Measurements from ENCODE around the gene TNK1. TPM values are rescaled to one million over a fixed set of nuclear protein-coding genes. Genes with fewer than 3 reads are reported as not detected.

Gene TNK1
- total RNA-seq, 1 experiment from 2014 or later: 10.1 TPM

DNA sequence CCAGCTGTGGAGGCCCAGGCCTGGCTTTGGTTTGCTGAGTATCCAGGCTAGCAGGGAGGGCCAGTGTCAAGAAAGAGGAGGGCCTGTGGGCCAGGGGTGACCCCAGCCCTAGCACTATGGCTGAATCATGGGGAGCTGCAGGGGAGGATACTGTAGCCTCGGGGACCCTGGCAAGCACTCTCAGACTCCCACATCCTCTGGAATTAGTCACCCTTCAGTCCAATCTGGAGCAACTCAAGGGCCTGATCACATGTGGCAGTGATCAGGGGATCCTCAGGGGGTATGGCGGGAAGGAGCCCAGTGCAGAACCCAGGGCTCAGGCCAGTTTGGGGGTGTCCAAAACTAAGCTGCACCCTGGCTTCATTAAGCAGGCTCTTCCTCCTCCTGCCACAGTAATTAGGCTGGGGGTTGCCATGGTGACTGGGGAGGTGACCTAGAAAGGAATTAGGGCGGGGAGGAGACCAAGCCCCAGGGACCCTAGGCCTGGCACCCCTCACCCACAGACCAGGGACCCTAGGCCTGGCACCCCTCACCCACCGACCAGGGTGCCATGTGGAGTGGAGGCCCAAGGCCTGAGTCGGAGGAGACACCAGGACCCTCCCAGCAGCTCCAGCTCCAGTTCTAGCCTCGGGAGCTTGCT is 32.6 kb downstream of the TNK1 start:
- Histone ChIP-seq H2AFZ (ENCODE audit: low read length) (no peak overlapping the region), H4K5ac (ENCODE audit: insufficient read length, low read depth, low read length) (no peak overlapping the region), H3K23ac (ENCODE audit: insufficient read length, low read depth, low read length) (no peak overlapping the region), H3K4ac (ENCODE audit: low read depth, low read length) (no peak overlapping the region), H3K79me1 (ENCODE audit: insufficient read depth, low read depth, low read length, poor library complexity, severe bottlenecking) (no peaks in the 10 kb centered on the region), H3K9ac (ENCODE audit: extremely low read depth, insufficient read length, low read length) (no peak overlapping the region), H3K14ac (ENCODE audit: insufficient read depth, low read length) (no peak overlapping the region), H3K79me2 (ENCODE audit: insufficient read depth, low read length) (no peaks in the 10 kb centered on the region), H3K56ac (ENCODE audit: insufficient read length, low read depth, low read length) (no peak overlapping the region), H3T11ph (ENCODE audit: low read length) (no peak overlapping the region), H2BK12ac (ENCODE audit: insufficient read length, low read depth, low read length) (no peak overlapping the region), H2BK5ac (ENCODE audit: insufficient read length, low read length) (no peak overlapping the region), H2AK5ac (ENCODE audit: insufficient read length, low read length) (no peak overlapping the region), H3K9me3 (ENCODE audit: control insufficient read depth, low read depth, low read length) (no peaks in the 10 kb centered on the region), H4K20me1 (ENCODE audit: control insufficient read depth, insufficient read depth, insufficient read length) (no peaks in the 10 kb centered on the region), H3K18ac (ENCODE audit: insufficient read length, low read depth, low read length) (no peak overlapping the region), H3K27ac (ENCODE audit: insufficient read length, low read depth, low read length) (no peak overlapping the region), H3K23me2 (ENCODE audit: insufficient read length, low read depth, low read length, poor library complexity, severe bottlenecking) (no peaks in the 10 kb centered on the region), H2BK20ac (ENCODE audit: low read depth, low read length, poor library complexity, severe bottlenecking) (no peak overlapping the region), H2BK15ac (ENCODE audit: low read depth, low read length) (no peak overlapping the region), H2BK120ac (ENCODE audit: low read depth, low read length, poor library complexity, severe bottlenecking) (no peak overlapping the region), H3K4me1 (ENCODE audit: insufficient read depth, low read length) (no peaks in the 10 kb centered on the region), H4K91ac (ENCODE audit: insufficient read length, low read depth, low read length) (no peak overlapping the region), H3K4me2 (ENCODE audit: insufficient read depth, insufficient read length, low read length) (no peak overlapping the region), H3K27me3 (ENCODE audit: insufficient read depth, low read length) (no peaks in the 10 kb centered on the region), H4K8ac (replicated peaks; ENCODE audit: insufficient read length, low read depth, low read length) (no peak overlapping the region)
- Mint-ChIP-seq H3K9me3 (peaks cover 0 to 2% of the 10 kb centered on the region in 2 experiments; a peak in 1 of 5 replicates), H3K27me3 (ENCODE audit: low read depth) (no peaks in the 10 kb centered on the region), H3K4me3 (no peak overlapping the region), H3K27ac (peak overlapping the region in 1 of 3 experiments; percentile 20; a peak in 3 of 7 replicates), H3K4me1 (peaks cover 4 to 18% of the 10 kb centered on the region in 2 experiments; a peak in 3 of 4 replicates), H3K36me3 (ENCODE audit: insufficient read depth in 1 of 3, low read depth in 3 of 3) (peaks cover 24 to 63% (median 54%) of the 10 kb centered on the region in 3 experiments)
- no peak for DNase-seq
- TF ChIP-seq, protein P1, sequence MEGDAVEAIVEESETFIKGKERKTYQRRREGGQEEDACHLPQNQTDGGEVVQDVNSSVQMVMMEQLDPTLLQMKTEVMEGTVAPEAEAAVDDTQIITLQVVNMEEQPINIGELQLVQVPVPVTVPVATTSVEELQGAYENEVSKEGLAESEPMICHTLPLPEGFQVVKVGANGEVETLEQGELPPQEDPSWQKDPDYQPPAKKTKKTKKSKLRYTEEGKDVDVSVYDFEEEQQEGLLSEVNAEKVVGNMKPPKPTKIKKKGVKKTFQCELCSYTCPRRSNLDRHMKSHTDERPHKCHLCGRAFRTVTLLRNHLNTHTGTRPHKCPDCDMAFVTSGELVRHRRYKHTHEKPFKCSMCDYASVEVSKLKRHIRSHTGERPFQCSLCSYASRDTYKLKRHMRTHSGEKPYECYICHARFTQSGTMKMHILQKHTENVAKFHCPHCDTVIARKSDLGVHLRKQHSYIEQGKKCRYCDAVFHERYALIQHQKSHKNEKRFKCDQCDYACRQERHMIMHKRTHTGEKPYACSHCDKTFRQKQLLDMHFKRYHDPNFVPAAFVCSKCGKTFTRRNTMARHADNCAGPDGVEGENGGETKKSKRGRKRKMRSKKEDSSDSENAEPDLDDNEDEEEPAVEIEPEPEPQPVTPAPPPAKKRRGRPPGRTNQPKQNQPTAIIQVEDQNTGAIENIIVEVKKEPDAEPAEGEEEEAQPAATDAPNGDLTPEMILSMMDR (conservative IDR thresholded peaks at IDR 0.05): no peak
- no CpG with 5 or more reads among the region's 6 CpGs for WGBS (ENCODE audit: extremely low coverage, insufficient read length, low lambda C conversion rate)

Data from H9 (cell line).